ENCODE measurements around the gene KIF21B.

DNA sequence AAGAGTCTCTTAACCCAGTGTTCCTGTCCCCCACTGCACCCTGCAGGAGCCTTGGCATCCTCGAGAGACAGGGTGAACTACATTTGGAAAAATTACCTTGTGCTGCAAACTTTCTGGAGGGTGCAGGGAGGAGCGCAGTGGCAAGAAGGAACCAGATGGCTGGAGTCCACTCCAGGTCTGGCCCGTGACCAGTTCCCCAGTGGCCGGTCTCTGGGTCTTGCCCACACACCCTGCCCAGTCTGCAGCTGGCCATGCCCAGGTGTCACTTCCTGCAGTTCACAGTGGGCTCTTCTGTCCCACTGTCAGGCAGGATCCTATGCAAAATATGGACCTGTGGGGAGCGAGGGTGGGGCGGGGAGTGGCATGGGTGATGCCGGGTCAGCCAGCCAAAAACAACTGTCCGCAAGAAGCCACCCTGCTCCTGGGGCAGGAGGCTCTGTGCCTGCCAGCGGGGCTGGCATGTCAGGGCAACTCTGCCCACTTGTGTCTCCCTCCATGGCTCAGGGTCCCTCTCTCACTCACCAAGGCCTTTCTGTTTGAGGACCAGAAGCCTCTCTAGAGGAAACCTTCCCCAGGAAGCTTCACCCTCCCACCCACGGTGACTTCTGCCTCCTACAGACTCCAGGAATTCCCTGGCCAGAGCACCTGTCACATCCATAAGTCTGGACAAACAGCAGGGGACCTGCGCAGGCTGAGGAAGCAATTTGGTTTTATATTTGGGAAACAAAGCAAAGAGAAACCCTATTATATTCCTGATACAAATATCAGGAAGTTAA, 55.6 kb downstream of the KIF21B start:
- TF ChIP-seq CTCF (IDR thresholded peaks at IDR 0.05) (no peak), POLR2A (IDR thresholded peaks at IDR 0.05) (no peak)
